Large intestine (tissue), 3 donors: ENCODE measurements around the gene SCAF1. TPM values are rescaled to one million over a fixed set of nuclear protein-coding genes. Genes with fewer than 3 reads are reported as not detected.
A peak's percentile ranks its signal among the peaks of the same experiment; 100 is the strongest.

Experiments
- DNase-seq, 2 donors: peaks; one replicate each; pipeline versions ENCODE4 v3.0.0 to v3.0.0-alpha.2; 2013
- H3K27ac ChIP-seq: one replicate; pipeline ENCODE4 v1.5.1; 2013; ENCODE audit warnings: low read length
- H3K27me3 ChIP-seq: 2 replicates; pipeline ENCODE4 v1.6.1; 2013; ENCODE audit warnings: low read length; ENCODE audit not compliant: control insufficient read depth, insufficient read depth
- H3K36me3 ChIP-seq: 2 replicates; pipeline ENCODE4 v1.6.1; 2013; ENCODE audit warnings: low read length; ENCODE audit not compliant: control insufficient read depth, insufficient read depth
- H3K4me1 ChIP-seq: one replicate; pipeline ENCODE4 v1.6.1; 2013; ENCODE audit warnings: low read length; ENCODE audit not compliant: control insufficient read depth, insufficient read depth
- H3K4me3 ChIP-seq: one replicate; pipeline ENCODE4 v1.5.1; 2013; ENCODE audit warnings: low read length
- H3K9me3 ChIP-seq: one replicate; pipeline ENCODE4 v1.6.1; 2013; ENCODE audit warnings: mild to moderate bottlenecking, low read depth, low read length, moderate library complexity; ENCODE audit not compliant: control insufficient read depth
- WGBS: methylation state at CpG from one replicate; pipeline ENCODE4 v1.1.5; 2013; ENCODE audit warnings: low lambda C conversion rate; ENCODE audit not compliant: insufficient coverage; 5-methylcytosine and 5-hydroxymethylcytosine counted together
- polyA plus RNA-seq: library from polyadenylated mRNA; unstranded; fragments of 120-200 nt; gene quantifications from one replicate; pipeline ENCODE4 v1.2.1, GENCODE V29; 2013

SCAF1 gene
- polyA plus RNA-seq, 1 donor, result 35.4 TPM

DNA sequence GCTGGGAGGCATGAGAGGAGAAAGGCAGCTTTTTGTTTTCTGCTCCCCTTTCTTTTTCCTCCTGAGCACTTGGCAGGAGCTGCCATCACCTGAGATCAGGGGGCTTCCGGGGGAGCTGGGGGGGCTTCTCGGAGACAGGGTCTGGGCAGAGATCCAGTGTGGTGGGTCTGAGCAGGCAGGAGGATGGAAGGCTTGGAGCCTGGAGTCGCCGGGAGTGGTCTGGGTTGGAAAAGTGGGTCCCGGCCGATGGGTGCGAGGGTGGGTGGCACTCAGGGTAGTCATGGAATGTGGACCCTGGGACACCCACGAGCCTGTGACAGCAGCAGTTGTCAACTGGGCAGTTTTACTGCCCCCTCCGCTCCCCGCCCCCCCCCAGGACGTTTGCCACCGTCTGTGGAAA, 45.1 kb downstream of the SCAF1 start:
- H3K4me3 ChIP-seq, result no peak overlapping the region

DNA sequence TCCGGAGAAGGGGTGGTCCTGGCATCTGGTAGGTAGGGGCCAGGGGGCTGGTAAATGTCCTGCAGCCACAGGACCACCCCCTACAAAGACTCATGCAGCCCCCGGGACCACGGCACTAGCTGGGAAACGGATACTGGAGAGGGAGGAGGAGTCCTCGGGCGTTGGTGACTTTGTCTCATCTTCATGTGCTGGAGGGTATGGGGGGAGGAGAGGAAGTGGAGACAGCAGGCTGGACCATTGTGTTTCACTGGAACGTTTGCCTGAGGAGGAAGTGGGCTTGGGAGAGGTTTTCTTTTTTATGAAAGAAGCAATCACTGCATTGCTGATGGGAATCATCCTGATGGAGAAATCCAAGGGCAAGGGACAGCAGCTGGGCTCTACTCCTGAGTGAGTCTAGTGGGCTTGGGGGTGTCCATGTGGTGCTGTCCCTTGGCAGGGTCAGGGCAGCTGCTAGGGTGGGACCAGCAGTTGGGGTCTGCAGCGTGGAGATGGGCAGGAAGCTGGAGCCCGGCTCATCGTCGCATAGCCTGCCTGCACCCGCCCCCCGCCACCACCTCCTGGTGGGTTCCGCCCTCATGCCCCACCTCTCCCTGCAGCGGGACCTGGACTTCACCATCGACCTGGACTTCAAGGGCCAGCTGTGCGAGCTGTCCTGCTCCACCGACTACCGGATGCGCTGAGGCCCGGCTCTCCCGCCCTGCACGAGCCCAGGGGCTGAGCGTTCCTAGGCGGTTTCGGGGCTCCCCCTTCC, 45.7 kb downstream of the SCAF1 start:
- DNase-seq, result no peak
- WGBS, result no CpG with 5 or more reads among the region's 26 CpGs
- H3K27me3 ChIP-seq, result peaks cover 39% of the 10 kb centered on the region
- H3K9me3 ChIP-seq, result peaks cover 5% of the 10 kb centered on the region
- peaks cover 18% of the 10 kb centered on the region for H3K4me1 ChIP-seq
- H3K36me3 ChIP-seq, result peaks cover 47% of the 10 kb centered on the region
- no peak overlapping the region for H3K4me3 ChIP-seq
- peak overlapping the region; percentile 26 for H3K27ac ChIP-seq

More for the DNA sequence above, 45.1 kb downstream of the SCAF1 start:
- Histone ChIP-seq H3K27me3 (peaks cover 33% of the 10 kb centered on the region), H3K36me3 (peaks cover 52% of the 10 kb centered on the region), H3K9me3 (peaks cover 5% of the 10 kb centered on the region), H3K27ac (no peak overlapping the region), H3K4me1 (peaks cover 18% of the 10 kb centered on the region)
- no peak for DNase-seq
- WGBS, result no CpG with 5 or more reads among the region's 12 CpGs

DNA sequence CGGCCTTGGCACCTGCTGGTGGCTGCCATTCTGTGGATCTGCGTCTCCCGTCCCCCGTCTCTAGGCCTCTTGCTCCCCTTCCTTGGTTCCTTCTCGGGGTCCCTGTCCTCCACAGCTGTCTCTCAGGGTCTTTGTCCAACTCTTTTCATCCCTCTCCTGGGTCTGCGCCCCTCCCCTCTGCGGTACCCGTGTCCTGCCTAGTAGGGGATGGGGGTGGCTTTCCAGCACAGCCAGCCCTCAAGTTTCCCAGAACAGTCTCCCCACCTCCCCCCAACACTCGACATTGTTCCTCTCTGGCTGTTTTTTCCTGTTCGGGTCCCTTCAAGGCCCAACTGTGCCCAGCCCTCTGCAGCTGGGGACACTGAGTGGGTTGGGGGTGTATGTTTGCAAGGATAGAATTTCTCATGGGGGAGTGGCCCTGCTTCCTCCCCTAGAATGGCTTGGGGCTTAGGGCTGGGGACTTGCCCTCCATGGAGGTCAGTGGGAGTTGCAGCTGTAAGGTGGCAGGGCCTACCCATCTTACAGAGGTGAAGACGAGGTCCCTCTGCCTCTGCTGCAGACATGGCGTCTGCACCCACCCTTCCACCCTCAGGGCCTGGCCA, 46.6 kb downstream of the SCAF1 start:
- WGBS, result 40% methylated on average over 1 of the region's 12 CpGs
- peaks cover 44% of the 10 kb centered on the region for H3K27me3 ChIP-seq

DNA sequence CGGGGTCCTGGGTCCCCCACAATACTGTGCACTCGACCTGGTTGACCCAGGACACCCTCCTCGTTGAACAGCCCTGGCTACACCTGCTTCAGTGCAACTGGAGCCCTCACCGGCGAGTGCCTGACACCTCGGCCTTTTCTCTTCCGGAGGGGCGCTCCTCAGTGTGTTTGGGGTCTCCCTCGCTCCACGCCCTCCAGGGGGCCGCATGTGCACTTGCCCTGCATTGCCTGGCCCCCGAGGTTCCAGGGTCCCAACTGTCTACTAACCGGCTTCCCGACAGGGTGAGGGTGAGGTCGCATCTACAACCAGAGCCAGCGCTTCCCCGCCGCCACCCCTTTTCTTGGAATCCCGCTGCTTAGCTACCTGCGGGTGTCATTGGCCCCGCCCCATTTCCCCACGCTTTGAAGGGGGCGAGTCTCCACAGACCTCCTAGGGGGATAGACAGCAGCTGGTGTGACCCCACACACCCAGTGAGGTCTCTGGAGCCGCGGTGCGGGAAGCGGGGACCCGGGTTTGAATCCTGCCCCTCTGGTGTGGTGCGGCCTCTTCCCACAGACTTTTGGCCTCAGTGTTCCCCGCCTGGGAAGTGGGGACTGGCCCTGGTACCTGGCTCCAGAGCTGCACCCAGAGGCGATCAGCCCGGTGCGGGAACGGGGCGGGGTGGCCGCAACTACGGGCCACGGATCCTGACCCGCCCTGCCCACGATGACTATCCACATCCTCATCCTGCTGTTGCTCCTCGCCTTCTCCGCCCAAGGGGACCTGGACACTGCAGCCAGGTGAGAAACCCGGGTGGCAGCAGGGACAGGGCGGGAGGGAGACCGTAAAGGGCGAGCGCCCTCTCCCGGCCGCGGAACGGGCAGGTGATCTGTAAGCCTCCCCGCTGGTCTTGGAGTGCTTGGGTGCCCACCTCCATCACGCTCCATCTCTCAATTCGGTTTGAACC, 47.4 kb downstream of the SCAF1 start, which contains the start of gene ADM5:
Gene ADM5 (plus strand): TSS at position 462 of the 946 bp plus-strand sequence. CDS start 244 bp downstream, at position 706.
- peak in 1 of 2 donors; percentile 31 for DNase-seq
- peaks cover 33% of the 10 kb centered on the region for H3K36me3 ChIP-seq

More for the DNA sequence above, 46.6 kb downstream of the SCAF1 start:
- Histone ChIP-seq H3K4me1 (peaks cover 18% of the 10 kb centered on the region), H3K4me3 (no peak overlapping the region), H3K9me3 (peaks cover 5% of the 10 kb centered on the region), H3K27ac (no peak overlapping the region), H3K36me3 (peaks cover 41% of the 10 kb centered on the region)
- DNase-seq, result peak in 1 of 2 donors; percentile 30

DNA sequence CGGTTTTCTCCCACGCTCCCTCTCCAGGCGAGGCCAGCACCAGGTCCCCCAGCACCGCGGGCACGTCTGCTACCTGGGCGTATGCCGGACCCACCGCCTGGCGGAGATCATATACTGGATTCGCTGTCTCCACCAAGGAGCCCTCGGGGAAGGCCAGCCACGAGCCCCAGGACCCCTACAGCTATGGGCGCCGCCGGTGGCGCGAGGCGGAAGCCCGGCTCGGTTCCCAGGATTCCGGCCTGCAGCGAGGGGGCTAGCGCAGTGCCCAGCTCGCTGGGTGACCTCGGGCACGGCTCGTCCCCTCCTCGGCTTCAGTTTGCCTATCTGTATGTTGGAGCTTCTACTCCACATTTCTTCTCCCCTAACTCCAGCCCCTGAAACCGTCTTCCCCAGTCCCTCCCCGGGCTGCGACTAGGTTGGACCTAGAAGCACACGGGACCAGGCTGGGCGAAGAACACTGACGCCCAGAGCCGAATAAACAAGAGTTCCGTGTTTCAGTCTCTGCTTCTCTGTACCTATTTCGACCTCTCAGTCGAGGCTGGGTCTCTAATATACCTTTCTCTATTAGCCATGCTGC, 48.2 kb downstream of the SCAF1 start:
- Histone ChIP-seq H3K27ac (peak overlapping the region; percentile 40), H3K4me1 (peaks cover 18% of the 10 kb centered on the region), H3K4me3 (peak overlapping the region; percentile 39), H3K9me3 (peaks cover 5% of the 10 kb centered on the region), H3K36me3 (peaks cover 26% of the 10 kb centered on the region), H3K27me3 (peaks cover 44% of the 10 kb centered on the region)
- WGBS, result no CpG with 5 or more reads among the region's 39 CpGs
- DNase-seq, result no peak

More for the DNA sequence above, 47.4 kb downstream of the SCAF1 start, which contains the start of gene ADM5:
- peaks cover 44% of the 10 kb centered on the region for H3K27me3 ChIP-seq
- WGBS, result no CpG with 5 or more reads among the region's 54 CpGs
- H3K4me1 ChIP-seq, result peaks cover 18% of the 10 kb centered on the region
- peak within 1 kb of the TSS; percentile 40 for H3K27ac ChIP-seq
- H3K4me3 ChIP-seq, result peak within 1 kb of the TSS; percentile 39
- peaks cover 5% of the 10 kb centered on the region for H3K9me3 ChIP-seq

DNA sequence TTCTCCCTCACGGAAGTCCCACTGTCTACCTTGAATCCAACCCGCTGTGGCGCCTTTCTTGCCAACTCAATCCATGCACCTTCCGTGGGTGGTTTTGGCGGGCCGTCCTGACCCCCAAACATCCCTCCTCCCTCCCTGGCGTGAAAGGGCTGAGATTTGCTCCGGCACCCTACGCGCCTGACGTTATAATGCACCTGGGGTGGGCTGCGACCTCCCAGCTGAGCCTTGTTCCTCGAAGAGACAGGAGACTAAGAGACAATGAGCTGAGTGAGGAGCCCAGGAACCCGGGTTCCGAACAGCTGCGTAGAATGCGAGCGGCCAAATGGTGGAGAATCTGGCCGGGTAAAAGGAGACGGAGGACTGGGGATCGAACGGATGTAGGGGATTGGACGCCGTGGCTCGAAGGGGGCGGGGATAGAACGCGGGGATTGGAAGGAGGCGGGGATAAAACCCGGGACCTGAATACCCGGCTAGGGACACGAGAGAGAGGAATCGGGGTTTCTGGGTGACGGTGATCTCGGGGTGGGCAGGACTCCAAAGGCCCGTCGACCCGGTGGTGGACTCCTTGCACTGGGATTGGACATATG, 48.7 kb downstream of the SCAF1 start, which contains the start of gene CPT1C:
Gene CPT1C (plus strand): TSS at position 461 of the 587 bp plus-strand sequence. CDS start 1,137 bp downstream, outside the sequence.
- WGBS, result no CpG with 5 or more reads among the region's 38 CpGs
- H3K9me3 ChIP-seq, result peaks cover 5% of the 10 kb centered on the region
- H3K27ac ChIP-seq, result peak within 1 kb of the TSS; percentile 40
- H3K27me3 ChIP-seq, result peaks cover 44% of the 10 kb centered on the region
- peak; percentile 42 to 48 for DNase-seq
- H3K4me1 ChIP-seq, result peaks cover 18% of the 10 kb centered on the region
- peaks cover 20% of the 10 kb centered on the region for H3K36me3 ChIP-seq
- peak within 1 kb of the TSS; percentile 39 for H3K4me3 ChIP-seq

DNA sequence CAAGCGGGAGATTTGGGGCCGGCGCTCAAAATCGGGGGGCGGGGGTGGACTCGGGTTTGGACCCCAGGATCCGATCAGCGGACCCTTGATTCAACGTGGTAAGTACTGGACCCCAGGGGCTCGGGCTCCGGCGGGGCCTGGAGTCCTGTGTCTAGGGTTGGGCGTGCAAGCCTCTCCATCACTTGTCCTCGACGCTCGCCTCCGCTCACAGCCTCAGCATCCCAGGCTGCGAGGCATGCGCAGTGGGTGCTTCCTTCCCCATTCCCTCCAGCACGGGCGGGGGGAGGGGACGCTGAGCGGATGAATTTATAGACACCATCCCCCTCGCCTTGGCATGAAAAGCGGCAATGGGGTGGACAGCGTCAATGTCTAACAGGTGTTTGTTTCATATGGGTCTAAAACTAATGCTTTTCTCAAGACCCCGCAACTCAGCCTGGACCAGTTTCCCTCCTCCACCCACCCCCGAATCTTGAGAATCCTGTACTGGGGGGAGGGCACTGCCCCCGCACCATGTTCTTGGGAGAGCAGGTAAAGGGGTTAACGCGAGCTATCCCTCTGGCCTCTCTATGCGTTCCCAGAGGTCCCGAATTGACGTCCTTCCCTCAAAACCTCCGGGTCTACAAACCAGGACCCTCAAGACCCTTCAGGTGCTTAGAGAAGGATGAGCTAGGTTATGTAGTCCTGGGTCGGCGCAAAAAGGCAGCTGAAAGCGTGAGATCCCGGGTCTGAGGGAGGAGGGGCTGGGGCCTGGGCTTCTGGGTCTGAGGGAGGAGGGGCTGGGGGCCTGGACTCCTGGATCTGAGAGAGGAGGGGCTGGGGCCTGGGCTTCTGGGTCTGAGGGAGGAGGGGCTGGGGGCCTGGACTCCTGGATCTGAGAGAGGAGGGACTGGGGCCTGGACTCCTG, 49.5 kb downstream of the SCAF1 start:
- peak; percentile 55 to 59 for DNase-seq
- peaks cover 44% of the 10 kb centered on the region for H3K27me3 ChIP-seq
- H3K9me3 ChIP-seq, result peaks cover 5% of the 10 kb centered on the region
- peaks cover 18% of the 10 kb centered on the region for H3K4me1 ChIP-seq
- H3K36me3 ChIP-seq, result peaks cover 13% of the 10 kb centered on the region
- no CpG with 5 or more reads among the region's 39 CpGs for whole genome bisulfite sequencing
- peak overlapping the region; percentile 40 for H3K27ac ChIP-seq
- H3K4me3 ChIP-seq, result peak overlapping the region; percentile 39

DNA sequence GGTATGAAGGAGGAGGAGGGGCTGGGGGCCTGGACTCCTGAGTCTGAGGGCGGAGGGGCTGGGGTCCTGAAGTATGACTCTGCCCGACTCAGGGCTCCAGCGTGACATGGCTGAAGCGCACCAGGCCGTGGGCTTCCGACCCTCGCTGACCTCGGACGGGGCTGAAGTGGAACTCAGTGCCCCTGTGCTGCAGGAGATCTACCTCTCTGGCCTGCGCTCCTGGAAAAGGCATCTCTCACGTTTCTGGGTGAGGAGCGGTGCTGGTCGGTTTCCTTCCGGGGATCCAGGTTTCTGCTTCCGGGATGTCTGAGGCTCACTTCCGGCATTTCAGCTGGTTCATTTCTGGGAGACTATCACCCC, 50.1 kb downstream of the SCAF1 start:
- Histone ChIP-seq H3K27ac (no peak overlapping the region), H3K4me1 (peaks cover 18% of the 10 kb centered on the region), H3K4me3 (no peak overlapping the region), H3K9me3 (peaks cover 5% of the 10 kb centered on the region), H3K27me3 (peaks cover 44% of the 10 kb centered on the region), H3K36me3 (peaks cover 9% of the 10 kb centered on the region)
- no peak for DNase-seq
- 100% methylated on average over 2 of the region's 16 CpGs for WGBS

DNA sequence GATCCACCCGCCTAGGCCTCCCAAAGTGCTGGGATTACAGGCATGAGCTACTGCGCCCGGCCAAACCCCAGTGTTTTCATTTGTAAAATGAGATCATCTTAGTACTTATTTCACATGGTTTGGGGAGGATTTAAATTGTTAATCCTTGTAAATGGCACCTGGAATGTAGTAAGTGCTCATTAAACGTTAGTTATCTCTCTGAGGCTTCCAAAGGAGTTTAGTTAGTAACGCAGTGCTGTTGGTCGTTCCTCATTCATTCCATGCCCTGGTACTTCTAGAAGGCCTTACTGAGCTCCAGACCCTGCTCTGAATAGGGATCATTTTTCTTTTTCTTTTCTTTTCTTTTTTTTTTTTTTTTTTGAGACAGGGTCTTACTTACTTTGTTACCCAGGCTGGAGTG, 54.1 kb downstream of the SCAF1 start:
- Histone ChIP-seq H3K27ac (no peak overlapping the region), H3K4me3 (no peak overlapping the region), H3K9me3 (no peaks in the 10 kb centered on the region), H3K36me3 (no peaks in the 10 kb centered on the region), H3K27me3 (peaks cover 34% of the 10 kb centered on the region), H3K4me1 (no peaks in the 10 kb centered on the region)
- 85% methylated on average over 3 of the region's 6 CpGs for WGBS
- no peak for DNase-seq
